ENCODE data around the gene GREB1. TPM values are rescaled to one million over a fixed set of nuclear protein-coding genes. Genes with fewer than 3 reads are reported as not detected.

Gene GREB1
- total RNA-seq, 1 donor from 2014 or later = 26.6 TPM

GRCh38 chr2:11499081-11499743, 34.6 kb upstream of the GREB1 start:
- no peak overlapping the region for H3K4me3 Mint-ChIP-seq
- DNase-seq (ENCODE audit: low spot score in 2 of 2, unreplicated experiment in 2 of 2) = no peak
- TF ChIP-seq CTCF (IDR thresholded peaks at IDR 0.05; ENCODE audit: unreplicated experiment) = no peak
- peaks cover 15% of the 10 kb centered on the region for H3K9me3 Mint-ChIP-seq
- H3K4me1 Mint-ChIP-seq = peaks cover 15% of the 10 kb centered on the region
- peaks cover 3% of the 10 kb centered on the region for H3K36me3 Mint-ChIP-seq
- no peaks in the 10 kb centered on the region for H3K27me3 Mint-ChIP-seq (ENCODE audit: low read depth)
- H3K27ac Mint-ChIP-seq = peak overlapping the region; percentile 66

- Mint-ChIP-seq H3K4me1 (peaks cover 15% of the 10 kb centered on the region), H3K27ac (no peak overlapping the region), H3K36me3 (peaks cover 3% of the 10 kb centered on the region), H3K27me3 (ENCODE audit: low read depth) (no peaks in the 10 kb centered on the region), H3K4me3 (no peak overlapping the region), H3K9me3 (peaks cover 15% of the 10 kb centered on the region)
- TF ChIP-seq CTCF (IDR thresholded peaks at IDR 0.05; ENCODE audit: unreplicated experiment) = no peak
- no peak for DNase-seq (ENCODE audit: low spot score in 2 of 2, unreplicated experiment in 2 of 2)
These were observed 33.0 kb upstream of the GREB1 start for GRCh38 chr2:11500702-11501303.

- no peak for DNase-seq (ENCODE audit: low spot score in 2 of 2, unreplicated experiment in 2 of 2)
- Mint-ChIP-seq H3K36me3 (peaks cover 3% of the 10 kb centered on the region), H3K4me3 (no peak overlapping the region), H3K27me3 (ENCODE audit: low read depth) (no peaks in the 10 kb centered on the region), H3K9me3 (peaks cover 15% of the 10 kb centered on the region), H3K27ac (no peak overlapping the region), H3K4me1 (peaks cover 12% of the 10 kb centered on the region)
- no peak for TF ChIP-seq CTCF (IDR thresholded peaks at IDR 0.05; ENCODE audit: unreplicated experiment)
These were observed 31.0 kb upstream of the GREB1 start for GRCh38 chr2:11502740-11503292.

- peaks cover 15% of the 10 kb centered on the region for H3K9me3 Mint-ChIP-seq
- no peaks in the 10 kb centered on the region for H3K27me3 Mint-ChIP-seq (ENCODE audit: low read depth)
- H3K4me3 Mint-ChIP-seq = no peak overlapping the region
- TF ChIP-seq CTCF (IDR thresholded peaks at IDR 0.05; ENCODE audit: unreplicated experiment) = no peak
- H3K36me3 Mint-ChIP-seq = peaks cover 3% of the 10 kb centered on the region
- no peak overlapping the region for H3K27ac Mint-ChIP-seq
- DNase-seq (ENCODE audit: low spot score in 2 of 2, unreplicated experiment in 2 of 2) = no peak
- H3K4me1 Mint-ChIP-seq = peaks cover 10% of the 10 kb centered on the region
These were observed 30.4 kb upstream of the GREB1 start for GRCh38 chr2:11503354-11503927.

GRCh38 chr2:11505652-11506610, 27.9 kb upstream of the GREB1 start:
- H3K27ac Mint-ChIP-seq = no peak overlapping the region

More at GRCh38 chr2:11505652-11506610, 27.9 kb upstream of the GREB1 start:
- H3K9me3 Mint-ChIP-seq = peaks cover 15% of the 10 kb centered on the region
- TF ChIP-seq CTCF (IDR thresholded peaks at IDR 0.05; ENCODE audit: unreplicated experiment) = no peak
- no peak overlapping the region for H3K4me3 Mint-ChIP-seq
- DNase-seq (ENCODE audit: low spot score in 2 of 2, unreplicated experiment in 2 of 2) = no peak
- H3K36me3 Mint-ChIP-seq = peaks cover 3% of the 10 kb centered on the region
- no peaks in the 10 kb centered on the region for H3K4me1 Mint-ChIP-seq
- no peaks in the 10 kb centered on the region for H3K27me3 Mint-ChIP-seq (ENCODE audit: low read depth)

Measured in mesothelial cell of epicardium (in vitro differentiated cells).